Keratinocyte (primary cell): ENCODE results near the gene FICD. TPM values are rescaled to one million over a fixed set of nuclear protein-coding genes. Genes with fewer than 3 reads are reported as not detected.

Source experiments
- DNase-seq: peaks from one replicate; pipeline ENCODE4 v3.0.0-alpha.2; 2011; ENCODE audit warnings: low read depth, missing footprints, low spot score
- FAIRE-seq: peaks from 2 replicates; lab custom pipeline; 2011; peaks lifted over from hg19 to GRCh38; lab: Jason Lieb, UNC
- H2AFZ ChIP-seq: 2 replicates; pipeline ENCODE4 v1.6.0; 2012; ENCODE audit warnings: low read length, control low read depth, inconsistent platforms; ENCODE audit not compliant: control insufficient read depth
- H3K27ac ChIP-seq: 2 replicates; pipeline ENCODE4 v1.5.1; 2011; ENCODE audit warnings: low read length; ENCODE audit not compliant: control insufficient read depth, insufficient read depth
- H3K27me3 ChIP-seq: 3 replicates; pipeline ENCODE4 v1.6.0; 2011; ENCODE audit warnings: low read length; ENCODE audit not compliant: control insufficient read depth, insufficient read depth; ENCODE audit errors: extremely low read depth
- H3K36me3 ChIP-seq, 2 experiments: 2 replicates in 1 of 2; 3 replicates in 1 of 2; pipeline ENCODE4 v1.5.1; 2011; ENCODE audit warnings: low read length in 2 of 2, mild to moderate bottlenecking in 1 of 2; ENCODE audit not compliant: control insufficient read depth in 2 of 2, insufficient read depth in 2 of 2; ENCODE audit errors: extremely low read depth in 1 of 2
- H3K4me1 ChIP-seq: 3 replicates; pipeline ENCODE4 v1.5.1; 2011; ENCODE audit warnings: low read length; ENCODE audit not compliant: control insufficient read depth, insufficient read depth; ENCODE audit errors: extremely low read depth
- H3K4me2 ChIP-seq: 3 replicates; pipeline ENCODE4 v1.6.0; 2011; ENCODE audit warnings: low read depth, low read length; ENCODE audit not compliant: control insufficient read depth, insufficient read depth; ENCODE audit errors: extremely low read depth
- H3K4me3 ChIP-seq, 3 experiments: fragments of 200-600 bp in 1 of 3; sonication (generic) in 1 of 3; 2 replicates in 2 of 3; 3 replicates in 1 of 3; pipeline ENCODE4 v1.5.1; 2011 to 2016; ENCODE audit warnings: low read length in 3 of 3, mild to moderate bottlenecking in 3 of 3, control low read depth in 2 of 3, inconsistent platforms in 1 of 3, low read depth in 1 of 3, mixed read lengths in 1 of 3, mixed run types in 1 of 3, moderate library complexity in 1 of 3; ENCODE audit not compliant: control insufficient read depth in 2 of 3, insufficient read depth in 2 of 3; ENCODE audit errors: extremely low read depth in 1 of 3
- H3K79me2 ChIP-seq: 2 replicates; pipeline ENCODE4 v1.6.0; 2012; ENCODE audit warnings: low read length; ENCODE audit not compliant: control insufficient read depth, insufficient read depth
- H3K9ac ChIP-seq: 3 replicates; pipeline ENCODE4 v1.6.0; 2011; ENCODE audit warnings: low read length; ENCODE audit not compliant: control insufficient read depth, insufficient read depth; ENCODE audit errors: extremely low read depth
- H3K9me1 ChIP-seq: 3 replicates; pipeline ENCODE4 v1.6.0; 2011; ENCODE audit warnings: low read length; ENCODE audit not compliant: control insufficient read depth, insufficient read depth; ENCODE audit errors: extremely low read depth
- H3K9me3 ChIP-seq: 2 replicates; pipeline ENCODE4 v1.5.1; 2012; ENCODE audit warnings: low read depth, low read length; ENCODE audit not compliant: control insufficient read depth
- H4K20me1 ChIP-seq: 3 replicates; pipeline ENCODE4 v1.6.0; 2011; ENCODE audit warnings: low read length; ENCODE audit not compliant: control insufficient read depth, insufficient read depth; ENCODE audit errors: extremely low read depth
- EZH2 ChIP-seq: IDR thresholded peaks from one replicate; pipeline ENCODE4 v1.6.1; 2012; ENCODE audit warnings: inconsistent platforms, mild to moderate bottlenecking, low read length, moderate library complexity
- dilution Hi-C: fragments of 300-500 bp; cut with MboI; formaldehyde crosslinking; loops from one replicate; pipeline ENCODE4 v1.7.0; 2020; ENCODE audit warnings: low sequenced_read_pairs; ENCODE audit not compliant: extremely low pct_ligation_motif_present
- polyA plus RNA-seq, 5 experiments: library from polyadenylated mRNA; depleted of rRNA in 3 of 5; stranded (reverse) in 3 of 5; stranded (forward) in 1 of 5; unstranded in 1 of 5; fragments of >200 nt; gene quantifications; 1 replicate in 1 of 5; 2 replicates in 3 of 5; 3 replicates in 1 of 5; pipeline versions ENCODE4 v1.2.1 to v1.2.3, GENCODE V29; 2011 to 2012; ENCODE audit warnings: missing spikeins in 2 of 5, low read depth in 1 of 5, low replicate concordance in 1 of 5
- TF ChIP-seq, protein P1 (sequence below), 3 experiments: IDR thresholded peaks in 1 of 3; conservative IDR thresholded peaks in 1 of 3; optimal IDR thresholded peaks in 1 of 3; 2 replicates in 2 of 3; 3 replicates in 1 of 3; pipeline versions ENCODE3 to v1.5.1; 2011; ENCODE audit warnings: low read length in 3 of 3, mild to moderate bottlenecking in 3 of 3, moderate library complexity in 2 of 3, control low read depth in 1 of 3, inconsistent platforms in 1 of 3; ENCODE audit not compliant: insufficient read depth in 2 of 3; ENCODE audit errors: extremely low read depth in 1 of 3

FICD gene
- polyA plus RNA-seq, 1 donor (not counting 4 experiments of a cell fraction or from before 2014, with no cell fraction given) = 0.47 TPM

DNA sequence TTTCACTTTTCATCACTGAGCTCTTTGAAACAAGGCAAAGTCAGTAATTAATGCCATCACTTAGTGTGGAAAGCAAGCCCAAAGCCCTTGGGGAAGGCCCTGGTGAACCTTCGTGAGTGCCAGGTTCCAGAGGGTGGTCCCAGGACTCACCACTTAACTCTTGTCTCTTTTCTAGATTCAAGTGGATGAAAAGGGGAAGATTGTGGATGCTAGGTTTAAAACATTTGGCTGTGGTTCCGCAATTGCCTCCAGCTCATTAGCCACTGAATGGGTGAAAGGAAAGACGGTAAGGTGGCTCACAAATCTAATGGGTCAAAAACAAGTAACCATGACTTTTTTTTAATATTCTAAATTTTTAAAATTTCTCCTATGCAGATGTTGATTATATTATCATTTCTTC, 50.1 kb downstream of the FICD start:
- no peak overlapping the region for H3K9ac ChIP-seq
- no peaks in the 10 kb centered on the region for H3K27me3 ChIP-seq
- no peak overlapping the region for H3K4me3 ChIP-seq
- no peaks in the 10 kb centered on the region for H4K20me1 ChIP-seq
- H3K36me3 ChIP-seq = peaks cover 28 to 40% of the 10 kb centered on the region in 2 experiments
- H2AFZ ChIP-seq = no peak overlapping the region
- peaks cover 20% of the 10 kb centered on the region for H3K4me1 ChIP-seq
- H3K27ac ChIP-seq = no peak overlapping the region
- peaks cover 19% of the 10 kb centered on the region for H3K79me2 ChIP-seq
- DNase-seq (no peak), FAIRE-seq (no peak)
- no peak for TF ChIP-seq EZH2
- TF ChIP-seq, protein P1, sequence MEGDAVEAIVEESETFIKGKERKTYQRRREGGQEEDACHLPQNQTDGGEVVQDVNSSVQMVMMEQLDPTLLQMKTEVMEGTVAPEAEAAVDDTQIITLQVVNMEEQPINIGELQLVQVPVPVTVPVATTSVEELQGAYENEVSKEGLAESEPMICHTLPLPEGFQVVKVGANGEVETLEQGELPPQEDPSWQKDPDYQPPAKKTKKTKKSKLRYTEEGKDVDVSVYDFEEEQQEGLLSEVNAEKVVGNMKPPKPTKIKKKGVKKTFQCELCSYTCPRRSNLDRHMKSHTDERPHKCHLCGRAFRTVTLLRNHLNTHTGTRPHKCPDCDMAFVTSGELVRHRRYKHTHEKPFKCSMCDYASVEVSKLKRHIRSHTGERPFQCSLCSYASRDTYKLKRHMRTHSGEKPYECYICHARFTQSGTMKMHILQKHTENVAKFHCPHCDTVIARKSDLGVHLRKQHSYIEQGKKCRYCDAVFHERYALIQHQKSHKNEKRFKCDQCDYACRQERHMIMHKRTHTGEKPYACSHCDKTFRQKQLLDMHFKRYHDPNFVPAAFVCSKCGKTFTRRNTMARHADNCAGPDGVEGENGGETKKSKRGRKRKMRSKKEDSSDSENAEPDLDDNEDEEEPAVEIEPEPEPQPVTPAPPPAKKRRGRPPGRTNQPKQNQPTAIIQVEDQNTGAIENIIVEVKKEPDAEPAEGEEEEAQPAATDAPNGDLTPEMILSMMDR (optimal IDR thresholded peaks at IDR 0.05 in 1 of 3, IDR thresholded peaks at IDR 0.05 in 1 of 3, conservative IDR thresholded peaks at IDR 0.05 in 1 of 3; ENCODE audit: extremely low read depth in 1 of 3, insufficient read depth in 2 of 3, low read length in 3 of 3) = no peak
- H3K9me1 ChIP-seq = no peaks in the 10 kb centered on the region
- H3K4me2 ChIP-seq = no peak overlapping the region
- no peaks in the 10 kb centered on the region for H3K9me3 ChIP-seq
- dilution Hi-C loops = no loop called here

DNA sequence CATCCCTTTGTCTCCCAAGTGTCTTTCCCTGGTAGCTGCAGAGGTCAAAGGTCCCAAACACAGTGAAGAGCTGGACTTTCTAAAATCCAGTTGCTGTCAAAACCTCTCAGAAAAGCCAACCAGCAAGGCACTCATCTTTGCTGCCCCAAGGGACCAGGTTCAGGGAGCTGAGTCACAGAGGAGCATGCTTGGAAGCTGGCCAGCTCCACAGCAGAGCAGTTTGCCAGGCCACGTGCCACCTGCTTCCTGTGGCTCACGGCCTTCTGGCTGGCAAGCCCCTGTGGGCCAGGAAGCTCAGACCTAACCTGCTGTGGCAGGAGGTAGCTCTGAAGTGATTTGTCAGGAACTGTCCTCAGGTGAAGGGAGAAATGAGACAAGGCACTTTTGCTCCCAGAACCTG, 50.9 kb downstream of the FICD start:
- Histone ChIP-seq H3K9me3 (no peaks in the 10 kb centered on the region), H4K20me1 (no peaks in the 10 kb centered on the region), H3K4me2 (peak overlapping the region; percentile 25), H3K79me2 (peaks cover 11% of the 10 kb centered on the region), H3K27me3 (no peaks in the 10 kb centered on the region), H3K36me3 (peaks cover 28 to 40% of the 10 kb centered on the region in 2 experiments), H3K9me1 (no peaks in the 10 kb centered on the region), H3K4me1 (peaks cover 20% of the 10 kb centered on the region), H3K9ac (peak overlapping the region; percentile 45), H3K4me3 (no peak overlapping the region), H2AFZ (no peak overlapping the region), H3K27ac (peak overlapping the region; percentile 67)
- TF ChIP-seq, protein P1 (optimal IDR thresholded peaks at IDR 0.05 in 1 of 3, IDR thresholded peaks at IDR 0.05 in 1 of 3, conservative IDR thresholded peaks at IDR 0.05 in 1 of 3; ENCODE audit: extremely low read depth in 1 of 3, insufficient read depth in 2 of 3, low read length in 3 of 3) = no peak
- no peak for TF ChIP-seq EZH2
- dilution Hi-C loops = no loop called here
- peak; percentile 84 for DNase-seq
- peak; percentile 92 for FAIRE-seq
